Measurements from ENCODE around the gene ERP27. TPM values are rescaled to one million over a fixed set of nuclear protein-coding genes. Genes with fewer than 3 reads are reported as not detected.

The ERP27 gene
- 0.64 and 1.1 TPM in 2 replicates for polyA plus RNA-seq (2012; rRNA removed)
- 1.2 and 1.7 TPM in 2 replicates for polyA plus RNA-seq (2012; cell fraction: cytosol; rRNA removed)
- polyA plus RNA-seq (2012; cell fraction: nucleus; rRNA removed) = 0.22 and 0.58 TPM in 2 replicates

DNA sequence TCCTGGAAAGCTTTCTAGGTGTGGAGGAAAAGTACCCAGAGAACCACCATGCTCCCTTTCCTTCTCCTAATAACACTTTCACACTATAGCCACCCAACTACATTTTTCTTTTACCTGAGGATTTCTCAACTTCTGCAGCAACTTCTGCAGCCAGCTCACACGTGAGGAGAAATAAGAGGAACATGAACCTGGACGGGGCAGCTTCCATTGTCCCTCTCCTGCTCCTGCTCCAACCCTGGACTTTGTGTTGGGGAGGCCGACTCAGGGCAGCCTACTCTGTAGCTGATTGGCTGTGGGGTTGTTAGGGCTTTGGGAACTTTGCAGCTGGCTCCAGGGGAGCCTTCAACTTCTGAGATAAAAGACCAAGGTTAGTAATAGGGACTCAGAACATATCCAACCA lies at the start of gene ERP27:
ERP27 (minus strand) TSS at position 237 of the 400 bp plus-strand sequence; CDS start at position 208, 29 bp downstream.
- TF ChIP-seq, protein P1, sequence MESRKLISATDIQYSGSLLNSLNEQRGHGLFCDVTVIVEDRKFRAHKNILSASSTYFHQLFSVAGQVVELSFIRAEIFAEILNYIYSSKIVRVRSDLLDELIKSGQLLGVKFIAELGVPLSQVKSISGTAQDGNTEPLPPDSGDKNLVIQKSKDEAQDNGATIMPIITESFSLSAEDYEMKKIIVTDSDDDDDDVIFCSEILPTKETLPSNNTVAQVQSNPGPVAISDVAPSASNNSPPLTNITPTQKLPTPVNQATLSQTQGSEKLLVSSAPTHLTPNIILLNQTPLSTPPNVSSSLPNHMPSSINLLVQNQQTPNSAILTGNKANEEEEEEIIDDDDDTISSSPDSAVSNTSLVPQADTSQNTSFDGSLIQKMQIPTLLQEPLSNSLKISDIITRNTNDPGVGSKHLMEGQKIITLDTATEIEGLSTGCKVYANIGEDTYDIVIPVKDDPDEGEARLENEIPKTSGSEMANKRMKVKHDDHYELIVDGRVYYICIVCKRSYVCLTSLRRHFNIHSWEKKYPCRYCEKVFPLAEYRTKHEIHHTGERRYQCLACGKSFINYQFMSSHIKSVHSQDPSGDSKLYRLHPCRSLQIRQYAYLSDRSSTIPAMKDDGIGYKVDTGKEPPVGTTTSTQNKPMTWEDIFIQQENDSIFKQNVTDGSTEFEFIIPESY (IDR thresholded peaks at IDR 0.05; ENCODE audit: borderline replicate concordance, low read depth) = no peak
- TF ChIP-seq SMC3 (IDR thresholded peaks at IDR 0.05; ENCODE audit: low read depth, low read length) (no peak), CTCF (IDR thresholded peaks at IDR 0.05) (no peak), SIN3A (IDR thresholded peaks at IDR 0.05; ENCODE audit: borderline replicate concordance, low read depth, low read length) (no peak), RAD21 (IDR thresholded peaks at IDR 0.05; ENCODE audit: low read length) (no peak), CHD2 (IDR thresholded peaks at IDR 0.05; ENCODE audit: low read length, partially characterized antibody) (no peak), TCF12 (IDR thresholded peaks at IDR 0.05) (no peak), MEF2A (IDR thresholded peaks at IDR 0.05; ENCODE audit: borderline replicate concordance, low read depth) (no peak), TEAD4 (IDR thresholded peaks at IDR 0.05; ENCODE audit: borderline replicate concordance, insufficient read depth) (no peak), FOSL2 (IDR thresholded peaks at IDR 0.05; ENCODE audit: borderline replicate concordance, low read depth) (no peak), USF2 (IDR thresholded peaks at IDR 0.05; ENCODE audit: borderline replicate concordance, low read depth, low read length) (no peak), NFIC (IDR thresholded peaks at IDR 0.05; ENCODE audit: borderline replicate concordance) (no peak), TAF1 (IDR thresholded peaks at IDR 0.05; ENCODE audit: borderline replicate concordance, low read depth, low read length) (no peak), GABPA (IDR thresholded peaks at IDR 0.05; ENCODE audit: low read depth) (no peak)
- TF ChIP-seq, protein P2, sequence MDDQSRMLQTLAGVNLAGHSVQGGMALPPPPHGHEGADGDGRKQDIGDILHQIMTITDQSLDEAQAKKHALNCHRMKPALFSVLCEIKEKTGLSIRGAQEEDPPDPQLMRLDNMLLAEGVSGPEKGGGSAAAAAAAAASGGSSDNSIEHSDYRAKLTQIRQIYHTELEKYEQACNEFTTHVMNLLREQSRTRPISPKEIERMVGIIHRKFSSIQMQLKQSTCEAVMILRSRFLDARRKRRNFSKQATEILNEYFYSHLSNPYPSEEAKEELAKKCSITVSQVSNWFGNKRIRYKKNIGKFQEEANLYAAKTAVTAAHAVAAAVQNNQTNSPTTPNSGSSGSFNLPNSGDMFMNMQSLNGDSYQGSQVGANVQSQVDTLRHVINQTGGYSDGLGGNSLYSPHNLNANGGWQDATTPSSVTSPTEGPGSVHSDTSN (IDR thresholded peaks at IDR 0.05) = no peak
- TF ChIP-seq, protein P3, sequence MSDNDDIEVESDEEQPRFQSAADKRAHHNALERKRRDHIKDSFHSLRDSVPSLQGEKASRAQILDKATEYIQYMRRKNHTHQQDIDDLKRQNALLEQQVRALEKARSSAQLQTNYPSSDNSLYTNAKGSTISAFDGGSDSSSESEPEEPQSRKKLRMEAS (IDR thresholded peaks at IDR 0.05; ENCODE audit: low read depth) = no peak
- POLR2A ChIA-PET = no interaction called here
- H3K9me2 ChIP-seq = no peaks in the 10 kb centered on the region
- no peak within 1 kb of the TSS for H2AFZ ChIP-seq (ENCODE audit: low read depth)
- H3K9ac ChIP-seq = no peak within 1 kb of the TSS
- CTCF ChIA-PET = interaction anchor here (1.1 to 1.2 kb wide), 2 partner anchors 10 to 57 kb away, joined by 3 to 4 read pairs; no protein-coding TSS in a partner anchor
- no peak for DNase-seq
- H4K20me1 ChIP-seq (ENCODE audit: insufficient read depth) = no peaks in the 10 kb centered on the region
- H3K4me1 ChIP-seq (ENCODE audit: control insufficient read depth in 1 of 2, insufficient read depth in 2 of 2, low read depth in 1 of 2, low read length in 1 of 2) = no peaks in the 10 kb centered on the region
- H3K36me3 ChIP-seq (replicated peaks in 1 of 2; ENCODE audit: control insufficient read depth in 1 of 2, insufficient read depth in 2 of 2, low read length in 1 of 2) = peaks cover 9 to 19% of the 10 kb centered on the region in 2 experiments
- no peaks in the 10 kb centered on the region for H3K9me3 ChIP-seq
- no peak within 1 kb of the TSS for H3K4me2 ChIP-seq
- H3K27me3 ChIP-seq (ENCODE audit: insufficient read depth) = no peaks in the 10 kb centered on the region
- H3F3A ChIP-seq (replicated peaks; ENCODE audit: insufficient read depth) = no peaks in the 10 kb centered on the region
- H3K4me3 ChIP-seq (ENCODE audit: low read depth in 2 of 2, low read length in 1 of 2) = no peak within 1 kb of the TSS
- no peaks in the 10 kb centered on the region for H3K79me2 ChIP-seq (ENCODE audit: insufficient read depth)
- WGBS (ENCODE audit: low lambda C conversion rate) = 50% methylated on average over 3 of the region's 3 CpGs
- no peak within 1 kb of the TSS for H3K27ac ChIP-seq (ENCODE audit: low read depth in 2 of 2, low read length in 1 of 2)
